Epithelial cell of esophagus (primary cell): ENCODE results near the gene SYNGR1.
A peak's percentile ranks its signal among the peaks of the same experiment; 100 is the strongest.

ENCODE experiments used
- DNase-seq: peaks from one replicate; pipeline ENCODE4 v3.0.0; 2010; ENCODE audit warnings: low read depth
- H3K4me3 ChIP-seq: 2 replicates; pipeline ENCODE4 v1.5.1; 2011; ENCODE audit warnings: mild to moderate bottlenecking, low read length, control low read depth
- CTCF ChIP-seq: IDR thresholded peaks from 2 replicates; pipeline ENCODE4 v1.5.1; 2011; ENCODE audit warnings: low read depth, mild to moderate bottlenecking, low read length, control low read depth, inconsistent platforms; ENCODE audit not compliant: insufficient read depth; ENCODE audit errors: missing control alignments

Gene SYNGR1

GRCh38 chr22:39349967-39350726 lies at the start of gene SYNGR1:
SYNGR1 (plus strand) TSS chr22:39349991; CDS start chr22:39350011, 20 bp downstream.
- DNase-seq: no peak
- TF ChIP-seq CTCF: no peak
- peak within 1 kb of the TSS; percentile 44 for H3K4me3 ChIP-seq

DNA sequence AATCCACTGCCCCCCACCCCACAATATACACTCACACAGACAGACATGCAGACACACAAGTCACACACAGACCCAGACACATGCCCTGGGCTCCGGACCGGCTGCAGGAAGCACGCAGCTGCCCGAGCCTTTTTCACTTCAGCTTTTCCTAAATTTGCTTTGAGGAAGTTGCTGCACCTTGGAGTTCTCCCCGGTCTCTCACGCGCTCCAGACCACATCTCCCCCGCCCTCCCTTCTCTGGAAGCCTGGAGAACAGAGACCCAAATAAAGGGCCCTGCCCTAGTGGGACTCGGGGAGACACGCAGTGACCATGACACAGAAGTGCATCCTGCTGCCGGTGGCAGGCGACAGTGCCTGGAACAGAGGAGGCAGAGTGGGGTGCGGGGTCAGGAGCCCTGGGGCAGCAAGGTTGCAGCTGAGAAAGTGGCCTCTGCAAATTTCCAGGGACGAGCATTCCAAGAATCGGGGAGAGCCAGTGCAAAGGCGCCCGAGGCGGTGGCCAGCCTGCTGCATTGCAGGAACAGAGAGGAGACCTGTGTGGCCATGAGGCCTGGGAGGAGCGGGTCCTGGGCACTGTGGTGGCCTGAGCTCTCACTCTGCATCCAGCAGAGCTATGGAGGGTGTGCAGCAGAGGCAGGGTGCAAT lies 49.5 kb upstream of the SYNGR1 start:
- no peak for DNase-seq
- no peak for TF ChIP-seq CTCF
- H3K4me3 ChIP-seq: no peak overlapping the region

DNA sequence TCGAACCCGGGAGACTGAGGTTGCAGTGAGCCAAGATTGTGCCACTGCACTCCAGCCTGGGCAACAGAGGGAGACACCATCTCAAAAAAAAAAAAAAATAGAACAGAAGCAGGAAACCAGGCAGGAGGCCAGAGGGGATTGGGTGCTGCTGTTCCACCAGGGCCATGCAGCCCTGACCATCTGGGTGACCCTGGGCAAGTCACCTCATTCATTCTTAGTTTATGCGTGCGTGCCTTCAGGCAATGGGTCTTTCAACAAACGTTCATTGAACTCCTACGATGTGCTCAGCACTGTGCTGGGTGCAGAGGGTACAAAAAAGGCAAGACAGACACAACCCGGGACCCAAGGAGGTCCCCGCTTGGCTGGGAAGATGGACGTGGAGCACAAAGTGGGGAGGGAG lies 48.7 kb upstream of the SYNGR1 start:
- no peak for DNase-seq
- no peak for TF ChIP-seq CTCF
- no peak overlapping the region for H3K4me3 ChIP-seq

- no peak for TF ChIP-seq CTCF
- no peak overlapping the region for H3K4me3 ChIP-seq
- DNase-seq: no peak
Measured at GRCh38 chr22:39301926-39302325, 47.9 kb upstream of the SYNGR1 start.

DNA sequence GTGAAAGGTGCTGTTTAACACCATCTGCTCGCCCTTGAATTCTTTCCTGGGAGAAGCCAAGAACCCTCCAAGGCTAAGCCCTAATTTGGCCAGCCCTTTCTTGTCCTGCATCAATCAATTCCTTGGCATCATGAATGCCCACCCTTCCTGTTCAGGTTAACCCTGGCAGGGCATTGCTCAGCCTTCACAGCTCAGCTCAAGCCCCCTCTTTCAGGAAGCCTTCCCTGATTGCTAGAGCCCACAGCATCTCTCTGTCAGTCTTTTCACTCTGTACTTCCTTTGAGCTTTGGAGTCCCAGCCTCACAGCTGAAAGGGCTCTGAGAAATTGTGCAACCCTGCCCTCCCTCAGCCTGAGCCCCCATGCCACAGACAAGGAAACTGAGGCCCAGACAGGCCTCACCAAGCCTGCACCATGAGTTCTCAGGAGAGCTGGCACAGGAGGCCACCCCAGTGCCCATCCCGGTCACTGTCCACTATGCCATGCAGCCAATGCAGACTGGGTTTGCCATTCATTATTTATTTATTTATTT lies 47.3 kb upstream of the SYNGR1 start:
- H3K4me3 ChIP-seq: no peak overlapping the region
- DNase-seq: no peak
- no peak for TF ChIP-seq CTCF

- no peak for DNase-seq
- no peak for TF ChIP-seq CTCF
- no peak overlapping the region for H3K4me3 ChIP-seq
Measured at GRCh38 chr22:39303358-39303757, 46.4 kb upstream of the SYNGR1 start.
